Measurements from ENCODE around the gene AP1S3. TPM values are rescaled to one million over a fixed set of nuclear protein-coding genes. Genes with fewer than 3 reads are reported as not detected.

AP1S3 gene
- total RNA-seq, 2 donors from 2014 or later: 2.0 to 8.3 TPM

GRCh38 chr2:223736488-223736887 is 100.9 kb downstream of the AP1S3 start:
- Histone ChIP-seq H3K4me1 (no peaks in the 10 kb centered on the region), H3K27me3 (no peaks in the 10 kb centered on the region), H3K9me3 (no peaks in the 10 kb centered on the region), H3K27ac (no peak overlapping the region), H3K36me3 (replicated peaks in 1 of 2; ENCODE audit: insufficient read depth in 1 of 2, low read depth in 2 of 2) (no peaks in the 10 kb centered on the region), H3K4me3 (no peak overlapping the region)
- TF ChIP-seq CTCF (IDR thresholded peaks at IDR 0.05) (no peak), POLR2A (IDR thresholded peaks at IDR 0.05) (no peak)
- DNase-seq (no peak), ATAC-seq (no peak)
- WGBS, 2 donors: 65 to 70% methylated on average over 4 of the region's 4 CpGs
- intact Hi-C loops (cut with DNase I): no loop called here

- Histone ChIP-seq H3K4me1 (no peaks in the 10 kb centered on the region), H3K27ac (no peak overlapping the region), H3K9me3 (no peaks in the 10 kb centered on the region), H3K27me3 (no peaks in the 10 kb centered on the region), H3K4me3 (no peak overlapping the region), H3K36me3 (replicated peaks in 1 of 2; ENCODE audit: insufficient read depth in 1 of 2, low read depth in 2 of 2) (no peaks in the 10 kb centered on the region)
- WGBS, 2 donors: 75 to 90% methylated on average over 4 of the region's 4 CpGs
- ATAC-seq: no peak
- no peak for DNase-seq
- TF ChIP-seq POLR2A (IDR thresholded peaks at IDR 0.05): no peak
- no peak for TF ChIP-seq CTCF (IDR thresholded peaks at IDR 0.05)
- intact Hi-C loops (cut with DNase I): no loop called here
Measured at GRCh38 chr2:223735659-223736244, 101.6 kb downstream of the AP1S3 start.

- WGBS, 2 donors: 53 to 73% methylated on average over 4 to 5 of the region's 5 CpGs
- DNase-seq (no peak), ATAC-seq (no peak)
Measured at GRCh38 chr2:223735035-223735640, 102.2 kb downstream of the AP1S3 start.

GRCh38 chr2:223734346-223734745 is 103.0 kb downstream of the AP1S3 start:
- H3K27ac ChIP-seq: no peak overlapping the region
- 93 to 95% methylated on average over 2 of the region's 2 CpGs for WGBS, 2 donors
- H3K36me3 ChIP-seq (replicated peaks in 1 of 2; ENCODE audit: insufficient read depth in 1 of 2, low read depth in 2 of 2): no peaks in the 10 kb centered on the region
- ATAC-seq (no peak), DNase-seq (no peak)
- H3K4me3 ChIP-seq: no peak overlapping the region
- intact Hi-C loops (cut with DNase I): no loop called here
- H3K27me3 ChIP-seq: no peaks in the 10 kb centered on the region
- H3K9me3 ChIP-seq: no peaks in the 10 kb centered on the region
- TF ChIP-seq CTCF (IDR thresholded peaks at IDR 0.05): no peak
- no peak for TF ChIP-seq POLR2A (IDR thresholded peaks at IDR 0.05)
- H3K4me1 ChIP-seq: no peaks in the 10 kb centered on the region

More at GRCh38 chr2:223735035-223735640, 102.2 kb downstream of the AP1S3 start:
- H3K9me3 ChIP-seq: no peaks in the 10 kb centered on the region
- H3K36me3 ChIP-seq (replicated peaks in 1 of 2; ENCODE audit: insufficient read depth in 1 of 2, low read depth in 2 of 2): no peaks in the 10 kb centered on the region
- no peak for TF ChIP-seq CTCF (IDR thresholded peaks at IDR 0.05)
- TF ChIP-seq POLR2A (IDR thresholded peaks at IDR 0.05): no peak
- intact Hi-C loops (cut with DNase I): no loop called here
- no peaks in the 10 kb centered on the region for H3K27me3 ChIP-seq
- no peak overlapping the region for H3K4me3 ChIP-seq
- no peak overlapping the region for H3K27ac ChIP-seq
- no peaks in the 10 kb centered on the region for H3K4me1 ChIP-seq

GRCh38 chr2:223732346-223732745 is 105.0 kb downstream of the AP1S3 start:
- WGBS, 2 donors: 84 to 91% methylated on average over 3 of the region's 3 CpGs

More at GRCh38 chr2:223732346-223732745, 105.0 kb downstream of the AP1S3 start:
- Histone ChIP-seq H3K4me1 (no peaks in the 10 kb centered on the region), H3K9me3 (no peaks in the 10 kb centered on the region), H3K36me3 (replicated peaks in 1 of 2; ENCODE audit: insufficient read depth in 1 of 2, low read depth in 2 of 2) (no peaks in the 10 kb centered on the region), H3K27me3 (no peaks in the 10 kb centered on the region), H3K27ac (no peak overlapping the region), H3K4me3 (no peak overlapping the region)
- no peak for TF ChIP-seq POLR2A (IDR thresholded peaks at IDR 0.05)
- TF ChIP-seq CTCF (IDR thresholded peaks at IDR 0.05): no peak
- intact Hi-C loops (cut with DNase I): no loop called here
- ATAC-seq: no peak
- DNase-seq: no peak
